Jurkat, Clone E6-1 (cell line): ENCODE measurements around the gene TSPAN9.

ENCODE experiments used
- DNase-seq: peaks from one replicate; pipeline ENCODE4 v3.0.0-alpha.2; 2011; ENCODE audit warnings: low read depth, low spot score
- H3K4me3 ChIP-seq: 2 replicates; pipeline ENCODE4 v1.5.1; 2011; ENCODE audit warnings: mild to moderate bottlenecking, low read length, control low read depth, moderate library complexity

The TSPAN9 gene

GRCh38 chr12:3206536-3207072 lies 129.4 kb downstream of the TSPAN9 start:
- DNase-seq, result no peak
- H3K4me3 ChIP-seq, result no peak overlapping the region

DNA sequence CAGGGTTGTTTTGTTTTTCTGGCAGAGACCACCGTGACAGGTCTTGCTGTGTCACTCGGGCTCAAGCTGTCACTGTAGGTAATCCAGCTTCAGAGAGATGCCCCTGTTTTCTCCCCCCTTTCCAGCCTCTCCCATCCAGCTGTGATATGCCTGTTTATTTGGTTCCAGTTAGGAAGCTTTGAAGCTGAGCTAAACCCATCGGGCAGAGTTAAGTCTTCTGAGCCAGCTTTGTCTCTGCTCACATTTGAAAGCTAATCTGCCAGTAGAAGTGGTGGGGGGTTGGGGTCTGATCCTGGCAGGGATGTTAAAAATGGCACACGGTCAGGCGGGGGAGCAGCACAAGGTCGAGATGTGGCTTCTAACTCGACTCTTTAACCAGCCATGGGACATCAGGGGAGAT lies 130.0 kb downstream of the TSPAN9 start:
- no peak overlapping the region for H3K4me3 ChIP-seq
- no peak for DNase-seq

- no peak overlapping the region for H3K4me3 ChIP-seq
- peak; percentile 58 for DNase-seq
Measured at GRCh38 chr12:3207858-3208257, 130.7 kb downstream of the TSPAN9 start.

DNA sequence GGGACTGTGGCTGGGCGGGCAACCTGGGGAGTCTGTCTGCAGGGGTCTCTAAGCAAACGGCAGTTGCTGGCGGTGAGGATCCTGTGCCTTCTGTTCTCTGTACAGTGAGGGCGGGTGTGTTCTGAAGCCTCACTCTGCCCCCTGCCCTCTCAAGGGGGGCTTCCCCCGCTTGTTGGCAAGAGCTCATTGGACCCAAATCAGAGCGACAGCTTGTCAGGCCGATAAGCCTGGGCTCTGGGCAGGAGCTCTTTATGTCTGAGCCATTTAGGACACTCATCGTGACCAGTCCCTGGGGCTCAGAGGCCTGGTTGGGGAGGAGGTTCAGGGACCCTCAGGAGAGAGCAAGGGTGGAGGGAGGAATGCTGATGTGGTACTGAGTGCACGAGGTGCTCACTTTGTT lies 136.0 kb downstream of the TSPAN9 start:
- no peak overlapping the region for H3K4me3 ChIP-seq
- DNase-seq, result no peak

- no peak for DNase-seq
- H3K4me3 ChIP-seq, result no peak overlapping the region
Measured at GRCh38 chr12:3213768-3214167, 136.6 kb downstream of the TSPAN9 start.

- DNase-seq, result no peak
- no peak overlapping the region for H3K4me3 ChIP-seq
Measured at GRCh38 chr12:3214526-3215365, 137.6 kb downstream of the TSPAN9 start.

DNA sequence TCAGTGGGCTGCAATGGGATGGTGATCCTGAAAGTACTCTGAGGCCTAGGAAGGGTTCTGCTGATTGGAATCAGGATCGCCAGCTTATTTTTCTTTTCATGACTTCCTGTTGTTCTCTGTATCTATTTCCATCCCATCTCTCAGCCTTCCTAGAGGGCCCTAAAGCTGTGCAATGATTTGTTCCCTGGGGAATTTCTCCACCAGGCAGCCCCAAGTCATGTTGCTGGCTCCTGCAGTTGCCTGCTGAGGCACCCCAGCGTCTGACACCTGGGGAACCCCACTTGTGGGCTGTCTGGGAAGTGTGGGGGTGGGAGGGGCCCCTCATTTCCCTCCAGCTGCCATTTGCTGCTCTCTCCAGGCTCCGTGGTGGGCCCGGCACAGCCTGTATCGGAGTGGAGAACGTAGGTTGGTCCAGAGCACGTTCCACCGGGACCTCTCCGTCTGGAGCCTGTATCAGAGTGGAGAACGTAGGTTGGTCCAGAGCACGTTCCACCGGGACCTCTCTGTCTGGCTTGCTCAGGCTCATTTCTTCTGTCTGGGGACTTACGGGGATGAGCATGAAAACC lies 138.3 kb downstream of the TSPAN9 start:
- H3K4me3 ChIP-seq, result no peak overlapping the region
- DNase-seq, result no peak

DNA sequence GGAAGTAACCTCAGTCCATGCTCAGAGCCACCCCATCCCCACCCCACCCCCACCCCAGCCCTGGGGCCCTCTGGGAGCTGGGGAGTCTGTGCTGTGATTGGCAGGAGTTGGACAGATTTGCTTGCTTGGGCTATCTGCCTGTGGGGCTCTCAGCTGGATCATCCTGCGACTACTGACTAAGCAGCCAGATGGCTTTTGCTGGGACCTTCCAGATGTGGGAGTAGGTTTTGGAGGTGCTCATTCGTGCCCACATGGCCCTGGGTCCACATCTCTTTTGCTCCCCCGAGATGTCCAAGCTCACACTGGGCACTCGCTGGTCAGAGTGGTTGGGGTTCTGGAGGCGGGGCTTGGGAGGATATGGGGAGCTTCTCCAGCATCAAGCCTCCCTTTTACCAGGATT lies 138.9 kb downstream of the TSPAN9 start:
- no peak overlapping the region for H3K4me3 ChIP-seq
- DNase-seq, result no peak

GRCh38 chr12:3216726-3217682 lies 139.8 kb downstream of the TSPAN9 start:
- H3K4me3 ChIP-seq, result no peak overlapping the region
- DNase-seq, result no peak

DNA sequence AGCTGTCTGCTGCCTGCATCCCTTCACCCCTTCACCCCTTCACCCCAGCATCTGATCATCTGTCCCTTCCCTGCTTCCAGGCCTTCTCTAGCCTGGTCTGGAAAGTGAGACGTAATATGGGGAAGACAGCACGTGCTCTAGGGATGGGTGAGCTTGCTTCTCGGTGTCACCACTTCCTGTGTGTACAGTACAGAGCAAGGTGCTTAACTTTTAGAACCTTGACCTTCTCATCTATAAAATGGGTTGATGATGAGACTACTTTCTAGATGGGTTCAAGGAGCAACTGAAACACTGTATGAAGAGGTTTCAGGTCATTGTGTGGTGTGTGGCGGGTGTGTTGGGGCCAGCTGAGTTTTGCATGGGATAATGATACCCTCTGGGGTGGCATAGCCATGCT lies 140.5 kb downstream of the TSPAN9 start:
- DNase-seq, result no peak
- no peak overlapping the region for H3K4me3 ChIP-seq

DNA sequence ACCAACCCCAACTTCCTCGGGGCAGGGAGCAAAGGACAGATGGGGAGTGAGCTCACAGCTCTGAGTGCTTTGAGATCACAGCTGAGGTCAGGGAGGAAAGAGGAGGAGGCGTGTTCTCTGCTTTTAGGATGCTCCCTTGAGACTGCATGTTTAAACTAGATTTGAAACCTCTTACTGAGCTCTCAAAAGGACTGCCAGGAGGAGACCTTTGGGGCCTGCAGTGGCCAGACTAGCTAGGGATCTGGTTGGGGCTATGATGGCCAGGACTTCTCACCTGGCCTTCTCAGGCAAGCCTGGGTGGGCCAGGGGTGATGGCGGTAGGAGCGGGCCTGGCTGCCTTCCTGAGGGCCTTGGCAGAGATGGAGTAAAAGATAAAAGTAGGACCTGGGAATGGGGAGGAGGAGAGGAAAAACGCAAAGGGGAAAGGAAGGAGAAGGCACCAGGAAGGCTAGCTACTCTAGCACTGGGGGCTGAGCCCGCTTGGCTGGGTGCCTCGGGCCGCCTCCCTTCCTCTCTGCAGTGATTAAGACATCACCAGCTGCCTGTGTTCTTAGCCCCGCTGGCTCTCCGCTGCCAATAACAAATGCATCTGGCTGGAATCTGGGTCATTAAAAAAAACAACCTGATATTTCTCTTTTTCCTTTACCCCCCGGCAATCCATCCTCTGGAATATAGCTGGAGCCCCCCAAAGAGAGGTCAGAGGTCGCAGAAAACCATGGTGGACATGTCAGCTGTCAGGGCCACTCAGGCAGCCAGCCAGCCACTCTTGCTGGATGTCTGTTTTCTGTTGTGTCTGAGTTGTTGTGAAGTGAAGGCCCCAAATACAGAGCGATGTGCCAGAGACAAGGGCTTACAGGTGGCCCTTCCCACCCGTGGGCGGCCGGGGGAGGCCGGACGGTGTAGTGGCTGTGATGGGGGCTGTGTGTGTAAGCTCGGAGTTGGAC lies 141.3 kb downstream of the TSPAN9 start:
- no peak for DNase-seq
- no peak overlapping the region for H3K4me3 ChIP-seq

- no peak for DNase-seq
- H3K4me3 ChIP-seq, result no peak overlapping the region
Measured at GRCh38 chr12:3219233-3219632, 142.1 kb downstream of the TSPAN9 start.

DNA sequence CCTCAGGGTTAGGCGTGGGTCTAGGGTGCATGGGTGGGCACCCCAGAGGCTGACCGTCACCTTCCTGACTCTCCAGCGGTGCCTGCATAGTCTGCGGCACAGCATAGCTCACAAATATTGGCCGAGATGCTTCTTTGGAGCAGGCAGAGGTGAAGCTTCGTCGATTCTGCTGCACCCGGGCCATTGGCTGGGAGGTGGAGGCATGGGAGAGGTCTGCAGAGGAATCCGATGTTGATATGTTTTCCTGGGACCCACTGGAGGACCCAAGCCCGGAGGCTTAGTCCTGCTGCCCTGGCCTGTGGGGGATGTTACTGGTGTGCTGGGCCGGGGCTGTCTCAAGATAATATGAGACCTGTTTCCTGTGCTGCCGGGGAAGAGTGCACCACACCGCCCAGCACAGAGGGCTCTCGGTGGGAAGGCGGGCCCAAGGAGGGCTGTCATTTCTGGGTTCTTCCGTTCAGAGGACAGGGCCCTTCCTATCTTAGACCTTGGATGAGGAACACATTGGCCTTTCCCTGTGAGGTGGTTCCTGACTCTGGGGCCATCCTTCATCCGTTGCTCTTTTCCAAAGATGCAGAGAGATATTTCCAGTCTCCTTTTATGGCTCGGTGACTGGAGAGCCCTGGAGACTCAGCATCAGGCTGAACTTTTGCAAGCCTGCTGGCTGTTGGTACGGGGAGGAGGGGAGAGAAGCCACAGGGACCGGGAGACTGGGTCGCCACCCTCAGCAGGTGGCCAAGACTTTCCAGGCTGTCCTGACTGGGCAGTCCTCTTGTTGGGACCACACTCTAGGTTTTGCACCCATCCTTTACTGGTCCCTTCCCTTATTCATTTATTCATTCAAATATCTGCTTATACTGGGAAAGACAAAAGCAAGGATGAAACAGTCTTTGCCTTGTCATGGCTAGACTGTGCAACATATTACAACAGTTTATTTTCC lies 143.5 kb downstream of the TSPAN9 start:
- DNase-seq, result no peak
- H3K4me3 ChIP-seq, result no peak overlapping the region

GRCh38 chr12:3222306-3222705 lies 145.1 kb downstream of the TSPAN9 start:
- H3K4me3 ChIP-seq, result no peak overlapping the region
- DNase-seq, result no peak

DNA sequence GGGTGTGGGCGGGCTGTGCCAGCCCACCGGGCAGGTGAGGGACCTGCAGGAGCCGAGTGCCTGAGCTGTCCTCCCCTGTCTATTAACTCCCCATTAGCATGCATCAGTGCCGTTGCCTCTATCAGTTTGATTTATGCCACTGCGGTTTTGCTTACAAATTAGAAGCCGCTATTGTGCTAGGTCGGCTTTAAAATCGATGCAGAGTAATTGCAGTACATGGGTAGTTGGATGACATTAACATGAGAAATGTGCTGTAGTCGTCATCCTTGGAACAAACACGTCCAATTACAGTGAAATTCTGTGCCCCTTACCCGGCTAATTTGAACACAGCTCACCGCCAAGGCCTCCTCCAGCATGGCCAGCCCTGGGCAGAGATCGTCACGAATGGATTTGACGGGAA lies 145.8 kb downstream of the TSPAN9 start:
- DNase-seq, result no peak

DNA sequence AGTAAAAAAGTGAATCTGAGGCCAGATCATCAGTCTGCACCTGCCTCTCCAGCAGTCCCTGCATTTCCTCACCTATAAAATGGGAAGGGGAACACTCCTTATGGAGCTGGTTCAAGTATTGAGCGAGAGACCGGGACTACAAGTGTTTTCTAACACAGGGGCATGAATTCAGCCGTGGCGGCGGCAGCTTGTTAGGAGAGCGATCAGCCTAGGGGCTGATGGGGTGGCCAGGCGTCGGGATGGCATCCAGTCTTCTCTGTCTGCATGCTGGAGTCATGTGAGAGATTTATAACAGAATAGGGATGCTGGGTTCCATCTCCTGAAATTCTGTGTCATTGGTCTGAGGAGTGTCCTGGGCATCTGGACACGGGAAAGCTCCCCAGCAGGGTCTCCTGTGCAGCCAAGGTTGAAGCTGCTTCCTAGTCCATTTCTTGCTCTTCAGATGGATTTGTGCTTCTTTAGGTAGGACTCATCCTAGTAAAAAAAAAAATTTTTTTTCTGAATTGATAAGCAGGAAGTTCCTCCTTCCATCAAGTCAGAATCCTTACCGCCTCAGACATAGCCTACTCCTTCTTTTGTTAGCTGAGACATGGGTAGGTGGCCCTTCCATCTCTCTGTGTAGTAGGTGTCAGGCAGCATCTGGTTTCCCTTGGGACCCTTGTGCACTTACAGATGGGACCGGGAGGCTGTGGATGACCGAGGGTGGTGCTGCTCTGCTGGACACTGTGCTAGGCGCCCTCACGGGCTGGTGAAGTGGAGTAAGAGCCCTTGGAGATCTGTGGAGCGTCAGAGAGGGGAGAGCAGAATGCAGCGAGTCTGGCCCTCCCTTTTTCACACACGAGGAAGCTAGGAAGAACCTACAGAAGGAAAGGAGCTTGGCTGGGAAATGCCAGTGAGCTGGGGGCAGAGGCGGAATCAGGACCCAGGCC lies 146.7 kb downstream of the TSPAN9 start:
- H3K4me3 ChIP-seq, result no peak overlapping the region
- DNase-seq, result no peak

More for the DNA sequence above, 145.8 kb downstream of the TSPAN9 start:
- H3K4me3 ChIP-seq, result no peak overlapping the region

- H3K4me3 ChIP-seq, result no peak overlapping the region
- no peak for DNase-seq
Measured at GRCh38 chr12:3224530-3224903, 147.3 kb downstream of the TSPAN9 start.
